M059J (cell line): Measurements from ENCODE around the gene CD59. TPM values are rescaled to one million over a fixed set of nuclear protein-coding genes. Genes with fewer than 3 reads are reported as not detected.
"Not testable (repeated sequence)": the region's sequence is repeated elsewhere in the genome, so short reads cannot be mapped to it uniquely, and the experiment has no call there.

Source experiments
- DNase-seq: peaks from one replicate; pipeline ENCODE4 v3.0.0-alpha.2; 2012; ENCODE audit warnings: low read depth
- total RNA-seq: library from RNA; depleted of rRNA; stranded (reverse); fragments of >200 nt; shearing (Covaris generic); gene quantifications from 2 replicates; pipeline ENCODE4 v1.2.3, GENCODE V29; 2014

The CD59 gene
- total RNA-seq, 1 experiment from 2014 or later, result 742 TPM

DNA sequence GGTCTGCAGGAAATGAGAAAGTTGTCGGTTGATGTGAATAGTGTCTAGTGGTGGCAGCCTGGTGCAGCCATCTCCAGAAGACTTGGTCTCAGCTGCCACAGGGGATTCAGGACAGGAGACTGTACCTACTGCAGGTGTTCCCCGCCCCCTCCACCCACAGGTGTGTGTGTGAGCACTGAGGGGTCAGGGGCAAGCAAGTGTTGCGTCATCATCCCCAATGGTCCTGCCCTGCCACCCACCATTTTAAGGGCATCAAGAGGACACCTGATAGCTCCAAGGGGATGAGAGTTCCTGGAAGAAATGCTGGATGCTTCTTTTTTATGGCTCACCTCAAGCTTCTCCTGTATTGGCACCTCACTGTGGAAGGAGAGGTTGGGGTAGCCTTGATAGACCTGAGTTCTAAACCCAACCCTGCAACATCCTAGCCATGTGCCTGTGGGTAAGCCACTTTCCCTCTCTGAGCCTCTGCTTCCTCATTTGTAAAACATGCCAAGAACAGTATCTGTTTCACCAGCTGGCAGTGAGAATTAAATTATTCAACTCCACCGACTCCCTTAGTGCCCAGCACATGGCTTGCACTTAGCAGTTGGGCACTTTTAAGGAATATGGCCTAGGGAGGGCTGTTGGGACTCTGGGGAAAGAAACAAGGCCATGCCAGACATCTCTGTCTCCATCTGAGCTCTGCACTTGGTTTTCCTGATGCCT, 41.7 kb downstream of the CD59 start:
- no peak for DNase-seq

DNA sequence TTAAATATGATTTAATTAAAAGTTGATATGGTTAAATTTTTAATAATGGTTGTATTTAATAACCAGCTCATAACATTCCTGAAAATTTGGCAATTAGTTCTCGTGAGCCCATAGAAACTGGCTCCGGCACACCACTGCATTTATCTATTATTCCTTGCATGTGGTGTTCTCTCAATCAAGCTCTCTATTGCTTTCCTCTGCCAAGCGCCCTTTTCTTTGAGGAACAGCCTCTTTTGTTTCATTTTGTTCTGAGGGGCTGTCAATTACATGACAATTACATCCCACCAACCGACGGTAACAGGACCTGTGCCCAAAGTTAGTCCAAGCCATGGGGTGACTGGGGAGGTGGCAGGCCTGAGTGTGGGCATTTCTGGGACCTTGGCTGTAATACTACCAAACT, 43.7 kb downstream of the CD59 start:
- DNase-seq, result no peak

DNA sequence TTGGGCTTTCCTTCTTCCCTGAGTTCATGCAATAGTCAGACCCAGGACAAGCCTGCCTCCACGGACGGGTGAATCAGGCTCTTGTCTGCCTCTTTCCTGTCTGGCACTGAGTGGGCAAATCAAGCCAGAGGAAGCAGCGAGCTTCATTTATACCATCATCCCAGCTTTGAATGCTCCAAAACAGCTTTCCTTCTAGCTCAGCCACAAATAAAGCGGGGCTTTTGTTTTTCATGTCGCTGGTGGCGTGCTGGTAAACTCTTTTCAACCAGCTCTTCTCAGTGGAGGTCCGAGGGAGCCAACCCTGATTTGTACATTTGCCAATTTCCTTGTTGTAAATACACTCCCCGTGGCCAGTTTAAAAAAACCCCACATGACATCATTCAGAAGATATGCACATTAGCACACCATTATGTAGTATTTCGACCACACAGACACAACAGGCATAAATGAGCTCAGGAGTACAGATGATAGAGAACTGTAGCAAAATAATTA, 44.2 kb downstream of the CD59 start:
- peak; percentile 99 for DNase-seq

DNA sequence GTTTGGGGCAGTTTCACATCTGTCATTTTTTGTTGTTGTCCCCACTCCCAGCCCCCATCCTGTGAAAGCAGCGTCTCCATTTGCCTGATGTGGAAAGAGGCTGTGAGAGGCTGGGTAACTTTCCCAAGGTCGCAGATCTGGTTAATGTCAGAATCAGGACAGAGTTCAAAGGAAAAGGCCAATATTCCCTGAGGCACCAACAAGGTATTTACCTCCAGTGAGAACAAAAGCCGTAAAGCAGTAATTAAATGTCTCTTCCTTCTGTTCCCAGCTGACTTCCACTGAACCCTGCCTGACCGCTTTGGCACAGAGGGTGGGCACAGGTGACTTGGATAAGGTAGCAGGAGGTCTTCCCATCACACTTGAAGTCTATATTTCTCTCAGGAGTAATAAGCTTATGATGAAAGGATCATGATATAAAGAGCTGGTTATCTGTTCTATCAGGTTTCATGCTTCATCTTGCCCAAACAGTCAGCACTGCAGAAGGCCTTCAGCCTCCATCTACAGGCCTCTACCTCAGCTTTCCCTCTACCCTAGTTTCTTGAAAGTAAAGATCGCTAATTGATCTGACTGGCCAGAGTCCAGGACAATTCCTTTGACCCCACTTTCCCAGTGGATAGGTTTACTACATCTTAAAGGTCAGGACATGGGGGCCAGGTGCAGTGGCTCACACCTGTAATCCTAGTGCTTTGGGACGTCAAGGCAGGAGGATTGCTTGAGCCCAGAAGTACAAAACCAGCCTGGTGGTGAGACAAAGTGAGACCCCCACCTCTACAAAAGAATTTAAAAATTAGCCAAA, 45.0 kb downstream of the CD59 start:
- DNase-seq, result peak; percentile 86

DNA sequence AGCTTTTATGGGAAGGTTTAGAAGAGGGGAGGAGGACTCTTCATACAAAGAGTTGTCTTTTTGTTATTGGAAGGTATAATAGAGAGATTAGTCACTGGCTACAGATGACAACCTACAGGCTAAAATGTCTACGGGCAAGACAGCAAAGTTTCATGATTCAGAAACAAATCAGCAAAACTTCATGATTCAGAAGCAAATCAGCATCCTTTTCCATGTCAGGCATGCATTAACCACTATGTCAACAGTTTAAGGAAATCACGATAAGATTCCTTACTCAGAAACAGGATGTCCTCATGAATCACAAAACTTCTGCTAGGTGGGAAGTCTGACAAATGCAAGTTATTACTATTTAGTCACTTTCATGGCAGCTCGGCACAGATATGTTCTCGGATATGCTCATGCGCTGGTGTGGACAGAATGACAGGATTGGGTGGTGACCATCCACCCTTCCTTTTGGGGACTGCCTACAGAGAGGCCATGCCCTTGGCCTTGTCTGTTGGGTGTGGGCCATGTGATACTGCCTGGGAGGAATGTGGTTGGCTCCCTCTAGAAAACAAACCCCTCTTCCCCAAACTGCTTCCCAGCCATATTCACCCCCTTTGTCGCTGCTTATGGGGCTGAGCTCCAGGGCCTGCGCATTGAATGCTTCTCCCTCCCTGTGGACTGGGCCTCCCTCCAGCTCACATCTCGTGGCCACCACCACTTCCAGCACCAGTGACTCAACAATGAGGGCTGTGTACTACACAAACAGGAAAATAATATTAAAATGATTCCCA, 45.7 kb downstream of the CD59 start:
- DNase-seq, result peak; percentile 99

DNA sequence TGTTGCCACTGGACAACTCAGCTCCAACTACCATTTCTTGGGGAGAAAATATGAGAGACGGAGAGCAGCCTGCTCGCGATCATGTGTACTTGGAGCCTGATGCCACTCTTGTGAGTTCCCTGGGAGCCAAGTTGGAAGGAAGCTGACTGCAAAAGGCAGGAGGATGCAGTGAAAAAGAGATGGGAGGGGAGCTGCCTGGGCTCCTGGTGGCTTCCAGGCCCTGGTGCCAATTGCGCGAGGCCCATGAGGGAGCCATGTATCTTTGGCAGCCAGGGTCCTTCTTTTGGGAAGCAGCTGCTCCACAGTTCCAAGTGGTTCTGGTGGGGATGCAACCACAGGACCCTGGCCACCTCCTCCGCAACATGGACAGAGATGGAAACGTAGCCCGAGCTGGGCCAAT, 46.7 kb downstream of the CD59 start:
- no peak for DNase-seq

DNA sequence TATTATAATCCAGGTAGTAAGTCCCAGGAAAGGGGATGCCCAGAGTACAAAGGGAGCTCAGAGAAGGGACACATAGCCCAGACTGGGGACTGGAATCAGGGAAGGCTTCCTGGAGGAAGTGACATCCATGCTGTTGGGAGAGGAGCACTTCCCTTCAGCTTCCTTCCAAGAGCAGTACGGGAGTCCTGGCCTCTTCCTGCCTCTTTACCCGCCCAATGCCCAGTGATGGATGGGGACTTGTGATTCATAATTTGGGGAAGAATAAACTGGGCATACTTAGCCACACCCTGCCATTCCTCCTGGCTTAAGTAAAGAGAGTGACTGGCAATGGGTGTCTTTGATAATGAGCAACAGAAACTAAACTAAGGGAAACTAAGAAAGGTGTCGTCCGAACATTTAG, 47.1 kb downstream of the CD59 start:
- peak; percentile 75 for DNase-seq

DNA sequence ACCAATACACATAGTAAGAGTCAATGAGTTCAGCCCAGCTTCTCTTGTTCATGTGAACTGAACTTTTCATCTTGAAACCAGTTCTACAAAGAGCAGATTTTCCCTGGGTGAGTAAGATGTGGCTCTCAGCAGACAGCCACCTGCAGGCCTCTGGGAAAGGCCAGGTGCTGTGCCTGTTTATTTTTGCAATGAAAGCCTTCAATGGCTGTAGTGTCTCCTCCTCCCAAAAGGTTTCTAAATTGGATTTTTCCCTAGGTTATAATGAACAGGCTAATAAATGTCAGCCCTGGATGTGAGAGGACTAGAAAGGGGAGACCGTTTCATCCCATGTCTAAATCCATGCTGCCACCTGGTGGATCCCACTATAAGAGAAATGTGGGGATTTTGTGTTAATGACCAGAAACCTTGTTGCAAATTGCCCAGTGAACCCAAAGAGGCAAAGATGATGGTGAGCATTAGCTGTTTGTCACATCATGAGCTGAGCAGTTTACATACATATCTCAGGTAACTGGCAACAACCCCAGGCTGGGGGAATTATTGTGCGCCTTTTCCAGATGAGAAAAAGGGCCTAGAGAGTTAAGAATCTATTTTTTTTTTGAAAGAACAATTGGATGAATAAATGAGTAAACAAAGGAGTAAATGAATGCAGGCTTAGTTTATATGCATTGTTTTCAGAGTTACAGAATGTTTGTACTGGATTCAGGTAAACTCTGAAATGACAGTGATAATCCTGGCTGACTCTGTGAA, 48.3 kb downstream of the CD59 start:
- peak; percentile 81 for DNase-seq

DNA sequence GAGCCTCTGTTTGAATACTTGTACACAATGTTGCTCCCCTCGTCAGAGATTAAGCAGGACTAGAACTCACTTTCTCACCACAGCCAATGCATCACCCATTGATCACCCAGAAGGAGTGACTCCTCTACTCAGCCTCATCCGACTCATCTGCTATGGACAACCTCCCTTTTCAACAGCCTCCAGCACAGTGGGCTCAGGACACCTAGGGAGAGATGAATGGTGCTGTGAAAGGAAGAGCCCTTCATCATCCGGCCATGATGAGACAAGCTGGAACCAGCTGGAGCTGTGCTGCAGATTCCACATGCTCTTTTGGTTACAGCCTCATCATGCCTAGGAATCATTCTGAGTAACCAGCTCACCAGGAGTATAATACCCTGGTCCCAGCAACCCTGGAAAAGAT, 51.1 kb downstream of the CD59 start:
- no peak for DNase-seq

DNA sequence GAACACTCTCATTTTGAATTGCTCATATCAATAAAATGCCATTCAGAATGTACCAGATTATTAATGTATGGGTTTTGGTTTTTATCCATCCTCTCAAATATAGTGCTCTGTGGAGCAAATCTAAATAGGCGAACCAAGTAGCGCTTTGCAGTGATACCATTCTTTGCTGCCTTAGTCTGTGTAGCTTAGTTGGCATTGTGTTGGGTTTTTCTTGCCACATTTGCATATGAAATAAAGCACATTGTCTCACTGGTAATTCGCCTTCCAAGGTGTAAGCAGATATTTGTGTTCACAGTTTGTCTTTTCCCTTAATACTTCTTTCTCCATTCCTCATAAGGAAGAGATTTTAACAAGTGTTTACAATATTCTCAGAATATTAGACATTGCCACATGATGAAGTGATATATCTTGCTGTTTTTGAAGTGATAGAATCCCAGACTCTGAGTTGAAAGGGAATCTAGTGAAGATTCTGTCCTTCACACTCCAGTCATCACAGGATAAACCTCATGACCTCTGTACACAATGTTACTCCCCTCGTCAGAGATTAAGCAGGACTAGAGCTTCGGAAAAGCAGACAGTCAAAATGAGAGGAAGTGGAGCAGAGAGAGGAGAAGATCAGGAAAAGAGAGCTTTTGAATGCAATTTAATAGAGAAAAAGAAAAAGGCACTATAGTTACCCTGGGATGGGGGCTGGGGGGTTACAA, 52.1 kb downstream of the CD59 start:
- DNase-seq, result no peak

DNA sequence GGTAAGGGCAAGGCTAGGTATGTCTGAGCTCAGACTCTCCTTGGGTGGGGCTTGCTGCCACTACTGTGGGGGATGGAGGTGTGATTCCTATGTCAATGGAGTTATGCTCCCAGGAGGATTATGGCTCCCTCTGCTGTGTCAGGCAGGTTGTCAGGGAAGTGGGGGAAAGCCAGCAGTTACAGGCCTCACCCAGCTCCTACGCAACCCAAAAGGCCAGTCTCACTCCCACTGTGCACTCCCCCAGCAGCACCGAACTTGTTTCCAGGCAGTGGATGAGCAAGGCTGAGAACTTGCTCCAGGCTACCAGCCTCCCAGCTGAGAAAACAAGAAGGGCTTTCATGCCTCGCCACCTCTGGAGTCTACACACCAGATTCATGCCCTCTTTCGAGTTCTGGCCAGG, 53.8 kb downstream of the CD59 start:
- peak; percentile 45 for DNase-seq

DNA sequence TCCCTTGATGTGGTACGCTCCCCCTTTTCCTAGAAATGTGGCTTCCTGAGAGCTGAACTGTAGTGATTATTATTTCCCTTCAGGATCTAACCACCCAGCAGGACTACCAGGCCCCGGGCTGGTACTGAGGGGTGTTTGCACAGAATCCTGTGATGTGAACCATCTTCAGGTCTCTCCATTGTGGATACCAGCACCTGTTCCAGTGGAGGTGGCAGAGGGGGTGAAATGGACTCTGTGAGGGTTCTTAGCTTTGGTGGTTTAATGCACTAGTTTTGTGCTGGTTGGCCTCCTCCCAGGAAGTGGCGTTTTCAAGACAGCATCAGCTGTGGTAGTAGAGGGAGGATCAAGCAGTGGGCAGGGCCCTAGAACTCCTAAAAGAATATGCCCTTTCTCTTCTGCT, 54.2 kb downstream of the CD59 start:
- no peak for DNase-seq

DNA sequence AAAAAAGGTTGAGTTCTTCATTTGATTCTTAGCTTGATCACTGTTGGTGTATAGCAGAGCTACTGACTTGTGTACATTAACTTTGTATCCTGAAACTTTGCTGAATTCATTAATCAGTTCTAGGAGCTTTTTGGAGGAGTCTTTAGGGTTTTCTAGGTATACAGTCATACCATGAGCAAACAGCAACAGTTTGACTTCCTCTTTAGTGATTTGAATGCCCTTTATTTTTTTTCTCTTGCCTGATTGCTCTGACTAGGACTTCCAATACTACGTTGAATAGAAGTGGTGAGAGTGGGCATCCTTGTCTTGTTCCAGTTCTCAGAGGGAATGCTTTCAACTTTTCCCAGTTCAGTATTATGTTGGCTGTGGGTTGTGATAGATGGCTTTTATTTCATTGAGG, 57.6 kb downstream of the CD59 start:
- DNase-seq, result not testable (repeated sequence)

DNA sequence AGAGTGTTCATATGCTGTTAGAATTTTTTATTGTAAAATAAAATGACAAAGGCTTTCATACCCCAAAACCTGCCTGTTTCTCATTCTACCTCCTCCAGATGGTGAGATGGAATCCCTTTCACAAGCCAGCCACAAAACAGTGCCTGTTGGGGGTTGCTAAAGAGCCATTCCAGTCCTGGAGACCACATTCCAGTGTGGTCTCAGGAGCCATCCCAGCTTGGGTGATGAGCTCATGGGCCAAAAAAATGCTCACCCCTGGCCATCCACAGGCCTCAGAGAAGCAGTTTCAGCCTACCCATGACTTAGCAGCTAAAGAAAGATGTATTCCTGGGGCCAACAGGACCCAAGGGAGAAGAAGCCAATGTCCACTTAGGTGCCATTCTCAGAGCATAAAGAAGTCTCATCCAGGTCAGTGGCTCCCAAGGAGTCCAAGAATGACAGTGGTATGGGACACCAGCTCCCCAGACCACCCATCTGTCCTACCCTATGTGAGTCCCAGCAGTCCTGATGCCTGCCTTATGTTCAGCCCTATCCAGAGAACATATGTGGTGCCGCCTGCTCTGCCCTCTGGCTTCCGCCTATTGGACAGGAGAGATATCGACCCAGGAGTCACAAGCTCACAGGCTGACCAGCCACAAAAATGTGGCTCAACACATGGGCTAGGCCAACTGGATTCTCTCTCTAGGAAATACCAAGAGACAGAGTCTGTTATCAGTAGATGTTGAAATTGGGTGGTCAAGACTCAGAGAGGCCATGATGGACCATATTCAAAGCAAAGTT, 62.0 kb downstream of the CD59 start:
- peak; percentile 70 for DNase-seq

DNA sequence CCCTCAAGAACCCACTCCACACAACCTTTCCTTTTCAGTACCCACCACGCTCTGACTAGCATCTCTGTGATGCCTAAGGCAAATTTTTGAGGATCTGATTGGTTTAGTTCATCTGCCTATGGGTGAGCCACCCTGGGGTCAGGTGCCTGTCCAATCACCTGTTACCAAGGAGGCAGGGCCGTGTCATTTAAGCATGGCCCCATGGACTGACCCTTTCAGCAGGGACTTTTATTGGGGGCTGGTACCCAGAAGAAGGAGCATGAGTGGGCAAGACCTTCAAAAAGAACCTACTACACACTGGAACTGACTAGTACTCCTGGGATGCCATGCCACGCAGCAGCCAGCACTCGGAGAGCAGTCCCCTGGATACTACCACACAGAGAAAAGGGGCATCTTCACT, 64.0 kb downstream of the CD59 start:
- DNase-seq, result no peak

DNA sequence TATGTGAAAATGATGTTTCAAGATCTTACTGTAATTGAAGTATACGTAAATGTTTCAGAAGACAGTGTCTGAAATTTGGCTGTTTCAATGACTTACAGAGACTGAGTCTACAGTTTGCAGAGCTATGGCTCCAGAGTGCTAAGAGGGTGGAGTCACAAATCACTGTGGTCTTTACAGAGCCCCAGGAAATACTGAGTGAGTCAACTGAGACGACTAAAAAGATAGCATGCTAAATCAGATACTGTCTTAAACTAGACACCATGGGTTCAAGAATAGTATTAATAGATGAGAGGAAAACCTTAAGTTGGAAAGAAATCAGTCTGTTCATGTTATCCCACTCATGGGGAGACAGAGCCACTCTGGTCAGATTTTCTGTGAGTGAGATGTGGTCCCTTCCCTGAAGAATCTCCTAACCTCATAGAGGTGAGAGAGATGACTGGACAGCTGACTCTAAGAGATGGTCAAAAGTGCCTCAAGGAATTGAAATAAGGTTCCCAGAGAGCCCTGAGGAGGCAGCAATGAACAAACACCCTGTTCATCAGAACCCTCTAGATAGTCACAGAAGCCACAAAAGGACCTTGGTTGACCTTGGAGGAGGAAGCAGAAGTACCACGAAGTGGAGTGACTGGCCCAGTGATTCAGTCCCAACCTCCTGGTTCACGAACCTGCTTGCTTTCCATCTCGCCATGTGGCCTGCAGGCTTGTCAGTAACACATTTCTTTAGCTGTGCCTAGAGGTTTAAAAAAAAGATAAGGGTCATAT, 65.8 kb downstream of the CD59 start:
- peak; percentile 94 for DNase-seq

DNA sequence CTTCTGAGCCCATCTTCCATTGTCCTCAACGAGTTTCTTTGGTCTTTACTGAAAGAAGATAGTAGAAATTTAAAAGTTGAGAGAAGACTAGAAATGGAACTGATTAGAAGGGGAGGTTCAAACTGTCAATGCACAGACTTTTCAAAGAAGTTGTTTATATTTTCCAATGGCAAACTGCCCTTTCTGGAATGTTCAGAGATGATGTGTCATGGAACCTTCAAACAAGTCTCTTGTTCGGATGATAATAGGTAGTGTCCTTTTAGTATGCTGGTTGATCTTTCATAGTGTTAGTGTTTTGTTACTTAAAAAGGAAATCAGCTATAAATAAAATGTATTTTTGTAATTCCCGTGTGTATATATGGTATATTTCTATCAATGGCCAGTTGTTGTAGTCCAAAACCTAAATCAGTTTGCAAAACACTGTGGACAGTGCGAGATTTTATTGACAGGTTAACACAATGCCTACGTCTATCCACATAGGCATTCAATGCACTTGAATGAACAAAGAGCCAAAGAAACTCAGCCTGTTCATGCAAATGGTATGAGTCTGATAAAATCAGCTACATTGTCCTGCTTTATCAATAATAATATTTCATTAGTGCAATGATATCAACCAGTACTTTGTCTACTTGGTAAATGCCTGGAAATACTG, 66.5 kb downstream of the CD59 start:
- peak; percentile 29 for DNase-seq

DNA sequence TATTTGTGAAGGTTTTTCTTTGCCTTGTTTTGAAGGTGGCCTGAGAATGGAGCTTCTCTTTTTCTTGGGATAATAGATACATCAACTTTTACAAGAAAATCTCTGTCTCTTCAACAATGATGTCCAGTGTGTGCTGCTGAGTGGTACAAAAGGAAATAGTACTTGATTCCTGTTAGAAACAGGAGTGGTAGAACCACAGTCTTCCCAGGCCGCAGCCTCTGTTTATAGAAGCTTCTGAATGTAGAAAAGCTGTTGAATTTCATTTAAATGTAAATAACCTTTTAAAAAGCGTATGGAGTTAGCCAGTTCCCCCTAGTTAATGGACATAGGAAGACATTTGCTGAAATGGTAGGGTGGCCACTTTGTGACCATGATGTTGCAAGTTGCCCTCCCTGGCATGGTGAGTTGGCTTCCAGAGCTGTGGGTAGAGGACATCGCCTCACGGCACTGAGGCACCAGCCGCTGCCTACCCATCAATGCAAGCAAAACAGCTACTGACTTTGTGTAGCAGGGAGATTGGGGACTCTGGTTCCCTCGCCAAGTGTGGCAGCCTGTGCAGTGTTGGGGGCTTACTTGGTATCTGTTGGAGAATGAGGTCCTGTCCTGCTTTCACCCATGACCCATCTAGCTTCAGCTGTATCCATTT, 67.1 kb downstream of the CD59 start:
- no peak for DNase-seq

DNA sequence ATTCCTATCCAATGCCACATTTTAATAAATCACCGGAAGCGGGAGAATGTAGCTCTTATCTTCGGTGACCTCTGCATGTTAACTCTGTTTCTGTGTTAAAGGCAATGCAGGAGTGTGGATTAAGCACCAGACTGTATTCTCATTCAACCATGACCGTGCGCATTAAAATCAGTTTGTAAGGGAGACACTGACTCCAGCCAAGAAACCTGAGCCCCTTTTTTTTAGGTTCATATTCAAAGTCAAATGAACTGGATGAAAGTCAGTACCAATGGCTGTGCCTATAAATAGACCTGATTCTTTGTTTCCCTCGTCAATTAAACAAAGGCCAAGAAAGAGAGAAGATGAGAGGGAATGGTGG, 67.8 kb downstream of the CD59 start:
- DNase-seq, result no peak
